Left hindlimb (tissue), 1 donor: ENCODE results near the gene MALT1.
A peak's percentile ranks its signal among the peaks of the same experiment; 100 is the strongest.
"Not testable (repeated sequence)": the region's sequence is repeated elsewhere in the genome, so short reads cannot be mapped to it uniquely, and the experiment has no call there.

Source experiments
- DNase-seq: peaks from one replicate; pipeline ENCODE4 v3.0.0-alpha.2; 2018

MALT1 gene

DNA sequence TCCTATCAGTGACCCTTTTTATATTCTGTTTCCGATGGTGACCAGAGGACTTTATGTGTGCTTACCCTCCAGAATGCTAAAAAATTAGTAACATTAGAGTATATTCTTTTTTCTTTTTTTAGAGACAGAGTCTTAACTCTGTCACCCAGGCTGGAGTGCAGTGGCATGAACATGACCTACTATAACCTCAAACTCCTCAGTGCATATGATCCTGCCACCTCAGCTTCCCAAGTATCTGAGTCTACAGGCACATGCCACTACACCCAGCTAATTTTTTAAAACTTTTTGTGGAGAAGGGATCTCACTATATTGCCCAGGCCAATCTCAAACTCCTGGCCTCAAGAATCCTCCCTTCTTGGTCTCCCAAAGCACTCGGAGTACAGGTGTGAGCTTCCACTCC is 74.6 kb downstream of the MALT1 start:
- DNase-seq = no peak

DNA sequence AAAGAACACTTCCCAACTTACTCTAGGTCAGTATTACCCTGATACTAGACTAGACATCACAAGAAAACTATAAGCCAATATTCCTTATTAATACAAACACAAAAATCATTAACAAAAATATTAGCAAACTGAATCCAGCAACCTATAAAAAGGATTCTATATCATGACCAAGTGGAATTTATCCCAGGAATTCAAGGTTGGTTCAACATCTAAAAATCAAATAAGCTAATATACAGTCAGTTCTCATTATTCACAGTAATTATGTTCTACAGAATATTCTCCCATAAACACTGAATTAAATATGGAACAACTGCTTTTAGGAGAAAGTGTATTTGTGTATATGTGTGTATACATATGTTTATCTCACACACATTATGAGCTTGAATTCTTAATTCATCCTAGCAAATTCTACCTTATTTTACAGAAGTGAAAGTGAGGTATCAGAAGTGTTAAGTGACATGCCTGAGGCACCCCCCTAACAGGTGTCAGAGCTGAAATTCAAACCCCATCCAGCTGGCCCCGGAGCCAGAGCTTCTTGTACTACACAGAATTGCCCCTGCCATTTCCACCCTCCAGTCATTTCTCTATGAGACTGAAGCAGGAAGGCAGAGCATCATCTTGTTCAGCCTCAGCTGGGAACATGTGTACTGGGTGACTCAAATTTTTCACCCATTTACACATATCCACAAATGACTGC is 77.8 kb downstream of the MALT1 start:
- no peak for DNase-seq

DNA sequence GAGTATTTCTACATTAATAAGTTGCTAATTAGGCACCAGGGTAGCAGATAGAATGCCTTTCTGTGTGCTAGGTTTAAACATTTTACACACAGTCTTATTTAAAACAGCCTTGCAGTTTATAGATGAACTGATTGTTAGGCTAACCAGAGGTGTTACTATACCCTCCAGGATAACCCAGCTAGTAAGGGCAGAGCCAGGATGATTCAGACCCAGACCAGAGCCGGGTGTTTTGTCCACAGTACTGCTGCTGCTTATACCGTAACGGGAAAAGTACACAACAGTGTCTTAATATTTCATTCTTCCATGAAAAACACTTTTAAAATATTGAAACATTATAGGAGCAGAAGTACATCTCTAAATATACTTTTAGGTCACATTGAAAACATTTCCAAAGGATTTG is 82.7 kb downstream of the MALT1 start:
- DNase-seq = no peak

DNA sequence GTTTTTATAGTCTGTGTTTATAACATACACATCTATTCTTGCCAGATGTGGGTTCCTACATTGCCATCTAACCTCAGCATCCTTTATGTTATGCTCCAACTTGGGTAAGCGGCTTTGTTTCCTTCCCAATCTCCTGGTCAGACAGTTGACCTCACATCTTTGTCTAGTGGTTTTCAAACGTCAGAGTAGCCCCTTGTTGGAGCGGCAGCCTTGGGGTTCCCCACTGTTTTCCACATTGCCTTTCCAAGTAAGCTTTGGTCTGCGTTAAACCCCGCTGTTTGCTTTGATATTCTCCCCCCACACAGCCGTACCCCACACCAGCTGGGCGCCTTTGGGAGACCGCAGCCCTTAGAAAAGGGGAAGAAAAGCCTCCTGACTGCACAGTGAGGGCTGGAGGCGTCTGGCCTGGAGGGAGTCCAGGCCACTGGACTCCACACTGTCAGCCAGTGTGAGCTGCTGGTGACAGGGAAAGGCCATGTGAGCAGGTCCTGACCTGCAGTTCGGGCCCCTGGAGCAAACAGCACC is 83.3 kb downstream of the MALT1 start:
- peak; percentile 62 for DNase-seq

DNA sequence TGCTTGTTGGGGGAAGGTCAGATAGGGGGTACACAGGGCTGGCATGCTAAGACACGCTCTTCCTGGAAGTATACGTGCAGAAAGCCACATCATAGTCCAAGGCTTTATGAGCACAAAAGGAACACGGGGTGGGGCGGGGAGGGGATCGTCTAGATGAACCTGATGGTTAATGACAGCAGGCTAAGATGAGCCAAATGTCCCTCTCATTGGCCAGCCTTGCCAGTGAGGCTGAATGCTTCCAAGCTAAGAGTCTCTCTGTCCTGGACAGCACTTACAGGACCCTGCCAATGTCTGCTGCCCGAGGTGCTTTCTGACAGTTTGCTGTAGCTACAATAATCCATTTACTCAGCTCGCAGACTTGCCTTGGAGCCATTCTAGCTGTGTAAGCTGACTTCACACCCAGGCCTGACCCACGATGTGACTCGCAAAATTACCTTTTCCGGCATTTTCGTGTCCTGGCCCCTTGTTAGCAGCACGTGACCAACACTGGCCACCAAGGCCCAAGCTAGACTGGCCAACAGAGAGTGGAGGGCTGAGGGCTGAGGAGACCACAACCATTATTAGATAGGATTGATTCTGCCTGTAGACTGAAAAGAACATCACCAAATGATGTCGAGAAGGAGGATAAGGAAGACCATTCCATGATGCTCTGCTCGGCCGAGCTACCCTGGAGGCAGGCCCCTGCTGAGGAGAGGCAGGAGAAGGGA is 84.2 kb downstream of the MALT1 start:
- no peak for DNase-seq

DNA sequence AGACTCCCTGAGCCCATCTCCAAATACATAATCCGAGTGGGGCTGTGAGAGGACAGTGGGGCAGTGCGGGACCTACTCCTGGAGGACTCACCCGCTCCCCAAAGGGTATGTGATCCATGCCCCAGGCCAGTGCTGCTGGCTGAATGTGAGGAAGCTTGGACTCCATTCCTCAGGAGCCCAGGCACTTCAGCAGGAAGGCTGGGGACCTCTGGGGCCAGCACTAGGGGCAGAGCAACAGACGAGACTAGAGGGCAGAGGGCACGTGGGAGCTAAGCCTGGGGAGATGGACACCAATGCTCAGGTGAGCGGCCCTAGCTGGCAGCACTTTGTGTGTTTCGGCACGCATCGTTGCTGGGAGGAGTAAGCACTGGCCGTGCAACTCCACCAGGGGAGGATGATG is 84.9 kb downstream of the MALT1 start:
- DNase-seq = no peak

DNA sequence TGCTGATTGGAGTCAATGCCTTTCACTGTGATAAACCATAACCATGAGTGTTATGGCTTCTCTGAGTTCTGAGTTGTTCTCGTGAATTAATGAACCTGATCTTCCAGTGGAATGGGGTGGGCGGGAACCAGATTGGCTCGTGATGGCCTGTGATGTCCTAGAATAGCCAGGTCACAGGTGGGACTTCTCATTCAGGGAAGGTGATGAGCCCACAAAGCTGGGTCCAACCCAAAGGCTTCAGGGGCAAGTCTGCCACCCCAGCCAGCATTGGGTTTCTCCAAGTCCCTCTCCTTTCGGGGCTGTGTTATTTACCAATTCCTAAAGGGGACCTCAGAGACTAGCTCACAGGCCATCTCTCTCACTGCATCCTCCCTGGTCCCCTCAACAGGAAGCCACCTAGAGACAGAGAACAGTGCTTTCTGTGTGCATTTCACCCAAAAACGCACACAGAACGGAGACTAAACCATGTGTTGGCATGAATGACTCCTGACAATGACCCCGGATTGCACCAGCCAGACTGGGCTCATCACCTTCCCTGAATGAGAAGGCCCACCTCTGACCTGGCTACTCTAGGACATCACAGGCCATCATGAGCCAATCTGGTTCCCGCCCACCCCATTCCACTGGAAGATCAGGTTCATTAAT is 85.5 kb downstream of the MALT1 start:
- no peak for DNase-seq

DNA sequence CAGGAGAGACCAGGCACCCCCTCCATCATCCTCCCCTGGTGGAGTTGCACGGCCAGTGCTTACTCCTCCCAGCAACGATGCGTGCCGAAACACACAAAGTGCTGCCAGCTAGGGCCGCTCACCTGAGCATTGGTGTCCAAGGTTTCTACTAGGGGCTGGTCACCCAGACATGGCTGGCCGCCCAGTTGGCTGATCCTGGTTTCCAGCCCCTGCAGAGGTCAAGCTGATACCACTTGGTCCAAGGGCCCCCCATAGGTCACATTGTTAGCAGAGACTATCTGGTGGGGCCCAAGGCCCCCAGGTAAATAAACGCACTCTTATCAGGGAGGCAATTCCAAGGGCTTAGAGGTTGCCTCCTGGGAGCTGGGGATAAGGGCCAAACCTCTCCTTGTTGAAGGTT is 86.1 kb downstream of the MALT1 start:
- DNase-seq = not testable (repeated sequence)

DNA sequence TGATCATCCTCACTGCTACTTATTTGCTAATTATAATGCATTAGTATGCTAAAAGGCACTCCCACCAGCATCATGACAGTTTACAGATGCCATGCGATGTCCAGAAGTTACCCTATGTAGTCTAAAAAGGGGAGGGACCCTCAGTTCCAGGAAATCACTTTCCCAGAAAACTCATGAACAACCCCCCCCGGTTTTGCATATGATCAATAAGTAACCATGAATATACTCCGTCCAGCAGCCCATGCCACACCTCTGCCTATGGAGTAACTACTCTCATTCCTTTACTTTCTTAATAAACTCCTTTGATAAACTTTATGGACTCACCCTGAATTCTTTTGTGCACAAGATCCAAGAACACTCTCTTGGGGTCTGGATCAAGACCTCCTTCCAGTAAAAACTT is 86.8 kb downstream of the MALT1 start:
- no peak for DNase-seq

DNA sequence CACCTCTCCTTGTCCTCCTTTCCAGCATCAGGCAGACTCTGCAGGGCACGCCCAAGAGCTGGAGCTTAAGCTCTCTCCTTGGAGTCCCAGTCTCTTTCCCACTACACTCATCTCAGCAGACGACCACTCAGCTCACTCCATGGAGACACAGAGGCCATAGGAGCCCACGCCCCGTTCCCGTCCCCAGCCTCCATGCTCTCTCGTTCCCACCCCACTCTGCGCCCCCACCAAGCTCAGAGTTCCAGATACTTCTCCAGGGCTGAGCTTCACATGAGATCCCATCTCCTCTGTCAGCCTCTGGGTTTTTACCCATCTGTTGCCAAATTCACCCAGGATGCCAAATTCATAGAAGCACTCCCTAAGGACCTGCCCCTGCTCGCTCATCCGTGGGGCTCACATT is 87.3 kb downstream of the MALT1 start:
- DNase-seq = no peak

DNA sequence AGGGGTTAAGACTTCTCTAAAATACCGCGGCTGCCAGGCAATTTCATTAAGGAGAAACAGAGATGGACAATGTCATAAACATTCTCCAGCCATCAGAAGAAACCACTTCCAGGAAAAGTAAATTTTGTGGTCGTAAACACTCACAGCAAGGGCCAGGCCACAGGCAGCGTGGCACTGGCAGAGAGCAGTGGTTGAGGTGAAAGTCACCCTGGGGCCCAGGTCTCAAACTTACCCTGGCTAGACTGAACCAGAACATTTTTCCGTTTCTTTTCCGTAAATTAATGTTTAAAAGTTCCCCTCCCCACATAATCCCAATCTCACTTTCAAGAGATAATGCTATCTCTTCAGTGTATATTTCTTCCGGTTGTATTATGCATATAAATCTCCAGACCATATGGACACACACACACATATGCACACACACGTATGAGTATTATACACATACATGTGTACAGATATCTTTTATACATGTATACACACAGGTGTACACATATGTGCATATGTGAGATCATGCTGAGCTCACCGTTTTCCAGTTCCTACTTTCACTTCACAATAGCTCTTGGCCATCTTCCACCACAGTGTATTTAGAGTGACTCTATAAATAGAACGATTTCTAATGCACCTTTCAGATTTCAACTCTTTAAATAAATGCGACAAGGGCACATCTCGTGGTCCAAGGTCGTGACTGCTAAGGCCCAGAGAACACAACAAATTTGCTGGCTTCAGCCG is 90.1 kb downstream of the MALT1 start:
- no peak for DNase-seq

DNA sequence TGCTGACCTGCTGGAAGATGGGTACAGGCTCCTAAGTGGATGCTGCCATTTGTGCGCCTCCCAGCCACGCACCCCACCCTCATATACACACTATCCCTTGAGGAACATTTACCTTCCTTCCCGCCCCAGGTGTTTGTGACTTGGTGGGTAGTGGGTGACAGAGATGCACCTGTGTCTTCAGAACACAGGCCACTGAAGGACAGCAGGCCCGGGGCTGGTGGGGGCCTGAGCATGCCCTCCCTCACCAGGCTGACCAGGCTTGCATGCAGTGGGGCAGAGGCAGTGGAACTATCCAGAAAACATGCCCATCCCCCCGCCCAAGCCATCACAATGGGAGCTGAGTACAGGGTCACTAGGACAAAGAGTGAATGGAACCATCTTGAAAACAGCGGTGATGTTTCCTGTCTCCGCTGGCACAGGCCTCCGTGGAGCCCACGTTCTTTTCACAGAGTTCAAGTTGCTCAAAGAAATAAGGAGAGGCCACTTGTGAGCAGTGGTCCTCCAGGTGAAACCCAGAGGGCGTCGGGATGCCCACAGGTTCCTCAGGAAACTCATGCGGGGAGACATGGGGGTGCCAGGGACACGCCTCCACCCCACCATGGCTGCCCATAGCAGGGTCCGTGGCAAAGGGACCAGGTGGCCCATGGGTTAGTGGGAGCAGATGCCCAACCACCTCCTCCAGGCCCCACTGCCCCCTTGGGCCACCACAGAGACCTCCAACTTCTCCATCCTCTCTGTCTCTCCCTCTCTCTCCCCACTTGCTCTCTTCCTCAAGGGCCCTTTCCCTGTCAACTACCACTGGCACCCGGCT is 90.9 kb downstream of the MALT1 start:
- DNase-seq = no peak

DNA sequence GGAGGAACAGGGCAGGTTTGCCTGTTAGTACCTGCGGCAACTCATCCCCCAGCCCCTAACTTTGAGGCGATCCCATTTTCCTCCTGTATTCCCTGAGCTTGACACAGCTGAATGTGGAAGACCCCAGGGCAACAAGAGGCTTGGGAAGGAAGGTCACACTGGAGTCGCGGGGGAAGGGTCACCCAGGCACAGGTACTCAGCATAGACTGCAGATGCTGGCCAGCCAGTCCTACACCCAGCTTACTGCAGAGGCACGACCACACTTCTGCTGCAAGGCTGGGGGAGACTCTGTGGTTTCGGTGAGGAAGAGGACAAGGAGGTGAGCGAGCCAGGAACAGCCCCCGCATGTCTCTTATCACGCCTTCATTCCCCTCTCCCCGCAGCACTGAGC is 91.5 kb downstream of the MALT1 start:
- no peak for DNase-seq

DNA sequence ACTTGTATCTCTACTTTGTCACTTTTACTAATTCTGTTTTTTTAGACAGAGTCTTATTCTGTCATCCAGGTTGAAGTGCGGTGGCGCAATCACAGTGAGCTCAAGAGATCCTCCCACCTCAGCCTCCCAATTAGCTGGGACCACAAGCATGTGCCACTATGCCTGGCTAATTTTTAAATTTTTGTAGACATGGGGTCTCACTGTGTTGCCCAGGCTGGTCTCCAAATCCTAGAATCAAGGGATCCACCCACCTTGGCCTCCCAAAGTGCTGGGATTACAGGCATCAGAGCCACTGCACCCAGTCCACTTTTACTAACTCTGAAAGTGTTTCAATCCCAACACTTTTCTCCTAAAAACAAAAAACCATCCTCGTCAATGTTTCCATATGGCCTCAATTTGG is 94.9 kb downstream of the MALT1 start:
- no peak for DNase-seq

DNA sequence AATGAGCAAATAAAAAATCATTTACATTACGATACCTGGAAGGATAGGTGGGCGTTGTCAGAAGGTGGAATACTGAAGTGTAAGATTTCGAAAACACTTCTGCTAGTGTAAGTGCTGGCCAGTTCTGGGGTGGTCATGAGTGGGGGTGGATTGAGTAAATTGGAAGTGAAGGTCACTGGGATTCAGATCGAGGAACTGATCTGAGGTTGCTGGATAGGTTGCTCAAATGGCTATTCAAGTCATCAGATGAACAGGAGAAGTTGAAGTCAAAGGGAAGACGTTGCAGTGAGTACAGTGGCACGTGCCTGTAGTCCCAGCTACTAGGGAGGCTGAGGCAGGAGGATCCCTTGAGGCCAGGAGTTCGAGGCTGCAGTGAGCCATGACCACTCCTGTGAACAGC is 95.7 kb downstream of the MALT1 start:
- no peak for DNase-seq

DNA sequence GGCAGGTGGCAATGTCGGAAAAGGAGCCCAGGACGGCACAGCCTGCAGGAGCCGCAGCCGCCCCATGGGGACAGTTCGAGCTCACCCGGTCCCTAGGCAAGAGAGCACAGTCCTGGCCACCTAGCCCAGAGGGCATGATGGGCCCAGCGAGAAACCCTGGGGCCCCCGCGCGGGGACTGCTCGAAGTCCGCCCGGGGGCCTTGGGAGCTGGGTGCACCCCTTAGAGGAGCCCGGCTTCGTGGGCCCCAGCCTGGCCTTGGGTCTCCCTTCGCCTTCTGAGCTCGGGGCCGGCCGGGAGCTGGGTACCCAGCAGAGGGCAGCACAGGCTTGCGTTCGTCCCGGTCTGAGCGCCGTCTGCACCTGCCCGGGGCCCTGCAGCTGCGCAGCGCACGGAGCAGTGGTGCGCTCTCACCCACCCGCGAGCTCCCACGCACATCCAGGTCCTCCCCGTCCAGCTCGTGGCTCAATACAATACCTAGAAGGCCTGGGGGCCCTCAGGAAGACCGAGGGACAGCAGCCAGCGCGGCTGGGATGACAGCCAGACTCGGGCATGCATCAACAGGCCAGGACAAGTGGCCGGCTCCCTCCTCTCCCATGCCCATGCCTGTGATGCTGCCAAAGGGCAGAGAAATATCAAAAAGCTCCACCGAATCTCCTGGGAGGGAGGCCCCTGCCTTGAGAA is 97.2 kb downstream of the MALT1 start:
- peak; percentile 73 for DNase-seq

DNA sequence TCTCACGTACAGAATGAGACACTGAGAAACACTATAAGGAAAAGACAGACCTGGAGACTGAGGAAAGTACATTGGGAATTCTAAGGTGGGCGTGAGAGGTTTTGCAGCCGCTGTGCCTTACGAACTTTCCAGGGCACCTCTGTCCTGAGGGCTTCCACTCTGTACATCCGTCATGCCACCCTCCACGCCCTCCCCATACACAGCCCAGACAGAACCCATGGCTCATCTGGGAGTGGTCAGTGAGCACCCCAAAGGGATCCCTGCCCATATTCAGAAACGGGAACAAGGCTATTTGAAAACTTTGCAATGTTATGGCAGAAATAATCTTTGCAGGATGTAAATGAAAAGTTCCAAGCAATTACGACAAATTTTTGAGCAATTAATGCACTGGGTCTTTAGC is 98.1 kb downstream of the MALT1 start:
- DNase-seq = no peak

DNA sequence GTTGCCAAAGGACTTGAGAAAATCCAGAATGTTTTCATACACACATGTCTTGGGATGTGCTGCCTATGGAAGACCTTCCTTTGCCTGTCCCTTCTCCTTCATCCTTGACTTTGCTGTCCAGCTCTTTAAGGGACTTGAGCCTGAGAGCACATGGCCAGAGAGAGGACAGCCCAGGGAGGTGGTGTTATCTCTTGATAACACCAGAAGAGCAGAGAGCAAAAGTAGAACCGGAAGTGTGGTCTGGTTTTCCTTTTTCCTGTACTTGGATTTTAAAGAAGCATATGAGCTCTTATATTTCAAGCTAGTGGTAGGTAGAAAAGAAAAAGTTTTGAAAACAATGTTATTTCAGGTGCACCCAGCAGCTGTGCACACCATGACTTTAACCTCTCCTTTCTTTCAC is 99.3 kb downstream of the MALT1 start:
- DNase-seq = no peak

DNA sequence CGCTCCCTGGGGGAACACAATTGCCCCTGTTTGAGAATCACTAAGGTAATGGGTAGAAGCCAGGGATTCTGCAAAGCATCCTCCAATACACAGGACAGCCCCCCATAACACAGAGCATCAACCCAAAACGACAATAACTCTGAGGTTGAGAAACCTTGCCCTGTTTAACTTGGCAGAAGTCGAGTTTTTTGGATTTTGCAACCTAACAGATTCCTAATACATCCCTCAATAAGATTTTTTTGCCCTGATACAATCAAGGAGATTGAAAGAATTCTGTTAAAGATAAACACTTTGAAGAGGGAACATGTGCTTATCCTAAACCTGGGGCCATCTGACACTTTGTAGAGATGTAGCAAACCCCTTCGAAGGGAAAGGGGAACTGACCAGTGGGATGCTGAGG is 100.9 kb downstream of the MALT1 start:
- no peak for DNase-seq

DNA sequence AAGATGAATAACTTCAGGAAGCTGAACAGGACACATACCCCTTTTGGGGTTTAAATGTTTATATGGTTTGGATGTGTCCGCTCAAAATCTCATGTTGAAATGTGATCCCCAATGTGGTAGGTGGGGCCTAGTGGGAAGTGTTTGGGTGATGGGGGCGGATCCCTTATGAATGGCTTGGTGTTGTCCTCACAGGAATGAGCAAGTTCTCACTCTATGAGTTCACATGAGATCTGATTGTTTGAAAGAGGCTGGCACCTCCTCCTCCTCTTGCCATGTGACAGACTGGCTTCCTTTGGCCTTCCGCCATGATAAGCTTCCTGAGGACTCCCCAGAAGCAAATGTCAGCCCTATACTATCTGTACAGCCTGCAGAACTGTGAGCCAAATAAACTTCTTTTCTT is 104.8 kb downstream of the MALT1 start:
- DNase-seq = no peak

DNA sequence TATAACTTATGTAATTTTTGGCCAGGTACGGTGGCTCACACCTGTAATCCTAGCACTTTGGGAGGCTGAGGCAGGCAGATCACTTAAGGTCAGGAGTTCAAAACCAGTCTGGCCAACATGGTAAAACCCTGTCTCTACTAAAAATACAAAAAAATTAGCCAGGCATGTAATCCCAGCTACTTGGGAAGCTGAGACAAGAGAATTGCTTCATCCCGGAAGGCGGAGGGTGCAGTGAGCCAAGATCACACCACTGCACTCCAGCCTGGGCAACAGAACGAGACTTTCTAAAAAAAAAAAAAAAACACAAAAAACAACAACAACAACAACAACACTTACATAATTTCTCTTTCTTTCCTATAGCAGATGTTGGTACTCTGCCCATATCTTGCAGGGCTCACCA is 105.3 kb downstream of the MALT1 start:
- DNase-seq = not testable (repeated sequence)

DNA sequence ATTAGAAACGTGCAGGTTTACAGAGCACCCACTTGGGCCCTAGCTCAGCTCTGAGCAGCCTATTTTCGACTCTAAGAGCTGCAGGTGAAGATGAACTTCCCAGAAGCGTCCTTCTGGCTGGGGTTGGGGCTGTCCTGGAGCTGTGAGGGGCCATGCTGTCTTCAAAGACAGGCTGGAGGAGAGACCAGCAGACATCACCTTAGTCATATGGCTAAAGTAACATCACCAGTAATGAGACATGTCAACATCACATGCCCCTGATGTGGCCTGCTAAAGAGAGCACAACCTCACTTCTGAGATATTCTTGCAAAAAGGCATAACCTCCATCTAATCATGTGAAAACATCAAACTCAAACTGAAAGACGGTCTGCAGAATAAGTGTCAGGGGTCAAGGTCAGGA is 106.2 kb downstream of the MALT1 start:
- DNase-seq = no peak
